ENCODE results near the gene PADI6.

Gene PADI6

GRCh38 chr1:17377325-17377953, 5.4 kb downstream of the PADI6 start:
- peak; percentile 93 for DNase-seq
- Histone ChIP-seq H3K27me3 (ENCODE audit: insufficient read depth, low read length, poor library complexity) (no peaks in the 10 kb centered on the region), H4K8ac (ENCODE audit: low read depth, low read length) (no peak overlapping the region), H4K5ac (ENCODE audit: low read length) (no peak overlapping the region), H3K4ac (ENCODE audit: low read depth, low read length) (no peak overlapping the region), H2AK5ac (ENCODE audit: low read length) (no peak overlapping the region), H3K4me2 (ENCODE audit: low read length) (no peak overlapping the region), H3K56ac (ENCODE audit: low read length) (no peak overlapping the region), H2BK5ac (ENCODE audit: low read length) (no peak overlapping the region), H3K23ac (ENCODE audit: low read length) (no peak overlapping the region), H3K4me3 (ENCODE audit: low read length) (no peak overlapping the region), H2BK120ac (ENCODE audit: low read depth, low read length) (no peak overlapping the region), H3K27ac (ENCODE audit: low read depth, low read length) (no peak overlapping the region), H3K4me1 (ENCODE audit: control insufficient read depth, low read depth, low read length) (peaks cover 8% of the 10 kb centered on the region), H3K79me1 (ENCODE audit: low read length) (no peaks in the 10 kb centered on the region), H3K79me2 (ENCODE audit: control insufficient read depth, insufficient read depth, low read length) (no peaks in the 10 kb centered on the region), H2BK15ac (replicated peaks; ENCODE audit: low read depth) (no peak overlapping the region), H3K18ac (ENCODE audit: low read length) (no peak overlapping the region), H3K9ac (ENCODE audit: low read length) (no peak overlapping the region), H3K36me3 (ENCODE audit: control insufficient read depth, insufficient read depth, low read length) (no peaks in the 10 kb centered on the region)
- no CpG with 5 or more reads among the region's 16 CpGs for WGBS (ENCODE audit: extremely low coverage, insufficient coverage, low lambda C conversion rate)

- H3K79me1 ChIP-seq (ENCODE audit: low read length): no peaks in the 10 kb centered on the region
- no CpG with 5 or more reads among the region's 2 CpGs for WGBS (ENCODE audit: extremely low coverage, insufficient coverage, low lambda C conversion rate)
- peak overlapping the region; percentile 24 for H3K23ac ChIP-seq (ENCODE audit: low read length)
- H3K4me1 ChIP-seq (ENCODE audit: control insufficient read depth, low read depth, low read length): peaks cover 8% of the 10 kb centered on the region
- H3K4me2 ChIP-seq (ENCODE audit: low read length): no peak overlapping the region
- no peaks in the 10 kb centered on the region for H3K36me3 ChIP-seq (ENCODE audit: control insufficient read depth, insufficient read depth, low read length)
- H3K56ac ChIP-seq (ENCODE audit: low read length): no peak overlapping the region
- H2AK5ac ChIP-seq (ENCODE audit: low read length): no peak overlapping the region
- H4K5ac ChIP-seq (ENCODE audit: low read length): no peak overlapping the region
- no peak overlapping the region for H2BK15ac ChIP-seq (replicated peaks; ENCODE audit: low read depth)
- no peak overlapping the region for H4K8ac ChIP-seq (ENCODE audit: low read depth, low read length)
- DNase-seq: no peak
- H3K27ac ChIP-seq (ENCODE audit: low read depth, low read length): no peak overlapping the region
- H2BK120ac ChIP-seq (ENCODE audit: low read depth, low read length): no peak overlapping the region
- no peaks in the 10 kb centered on the region for H3K27me3 ChIP-seq (ENCODE audit: insufficient read depth, low read length, poor library complexity)
- H3K79me2 ChIP-seq (ENCODE audit: control insufficient read depth, insufficient read depth, low read length): no peaks in the 10 kb centered on the region
- no peak overlapping the region for H2BK5ac ChIP-seq (ENCODE audit: low read length)
- no peak overlapping the region for H3K18ac ChIP-seq (ENCODE audit: low read length)
- H3K4ac ChIP-seq (ENCODE audit: low read depth, low read length): no peak overlapping the region
- H3K9ac ChIP-seq (ENCODE audit: low read length): no peak overlapping the region
- no peak overlapping the region for H3K4me3 ChIP-seq (ENCODE audit: low read length)
These were observed 9.2 kb downstream of the PADI6 start for GRCh38 chr1:17381161-17381560.

GRCh38 chr1:17392199-17392740, 20.3 kb downstream of the PADI6 start:
- no peaks in the 10 kb centered on the region for H3K79me1 ChIP-seq (ENCODE audit: low read length)
- no peaks in the 10 kb centered on the region for H3K27me3 ChIP-seq (ENCODE audit: insufficient read depth, low read length, poor library complexity)
- H3K56ac ChIP-seq (ENCODE audit: low read length): no peak overlapping the region
- H2BK5ac ChIP-seq (ENCODE audit: low read length): no peak overlapping the region
- no peak overlapping the region for H3K4me3 ChIP-seq (ENCODE audit: low read length)
- no peak overlapping the region for H3K27ac ChIP-seq (ENCODE audit: low read depth, low read length)
- no peak overlapping the region for H2BK120ac ChIP-seq (ENCODE audit: low read depth, low read length)
- H3K23ac ChIP-seq (ENCODE audit: low read length): no peak overlapping the region
- DNase-seq: no peak
- H2BK15ac ChIP-seq (replicated peaks; ENCODE audit: low read depth): no peak overlapping the region
- no peaks in the 10 kb centered on the region for H3K36me3 ChIP-seq (ENCODE audit: control insufficient read depth, insufficient read depth, low read length)
- no peak overlapping the region for H3K4me2 ChIP-seq (ENCODE audit: low read length)
- WGBS (ENCODE audit: extremely low coverage, insufficient coverage, low lambda C conversion rate): no CpG with 5 or more reads among the region's 10 CpGs
- H4K5ac ChIP-seq (ENCODE audit: low read length): no peak overlapping the region
- H4K8ac ChIP-seq (ENCODE audit: low read depth, low read length): no peak overlapping the region
- H3K4ac ChIP-seq (ENCODE audit: low read depth, low read length): no peak overlapping the region
- H2AK5ac ChIP-seq (ENCODE audit: low read length): no peak overlapping the region
- no peak overlapping the region for H3K9ac ChIP-seq (ENCODE audit: low read length)
- H3K18ac ChIP-seq (ENCODE audit: low read length): no peak overlapping the region
- H3K79me2 ChIP-seq (ENCODE audit: control insufficient read depth, insufficient read depth, low read length): no peaks in the 10 kb centered on the region
- peaks cover 2% of the 10 kb centered on the region for H3K4me1 ChIP-seq (ENCODE audit: control insufficient read depth, low read depth, low read length)

- Histone ChIP-seq H3K4me2 (ENCODE audit: low read length) (no peak overlapping the region), H2AK5ac (ENCODE audit: low read length) (no peak overlapping the region), H4K5ac (ENCODE audit: low read length) (no peak overlapping the region), H2BK120ac (ENCODE audit: low read depth, low read length) (no peak overlapping the region), H3K36me3 (ENCODE audit: control insufficient read depth, insufficient read depth, low read length) (no peaks in the 10 kb centered on the region), H3K18ac (ENCODE audit: low read length) (no peak overlapping the region), H3K56ac (ENCODE audit: low read length) (no peak overlapping the region), H2BK15ac (replicated peaks; ENCODE audit: low read depth) (no peak overlapping the region), H3K27ac (ENCODE audit: low read depth, low read length) (no peak overlapping the region), H3K4me1 (ENCODE audit: control insufficient read depth, low read depth, low read length) (peaks cover 2% of the 10 kb centered on the region), H2BK5ac (ENCODE audit: low read length) (no peak overlapping the region), H3K4me3 (ENCODE audit: low read length) (no peak overlapping the region), H3K79me2 (ENCODE audit: control insufficient read depth, insufficient read depth, low read length) (no peaks in the 10 kb centered on the region), H3K9ac (ENCODE audit: low read length) (no peak overlapping the region), H3K27me3 (ENCODE audit: insufficient read depth, low read length, poor library complexity) (no peaks in the 10 kb centered on the region), H3K23ac (ENCODE audit: low read length) (no peak overlapping the region), H3K79me1 (ENCODE audit: low read length) (no peaks in the 10 kb centered on the region), H4K8ac (ENCODE audit: low read depth, low read length) (no peak overlapping the region), H3K4ac (ENCODE audit: low read depth, low read length) (no peak overlapping the region)
- no peak for DNase-seq
- no CpG with 5 or more reads among the region's 8 CpGs for WGBS (ENCODE audit: extremely low coverage, insufficient coverage, low lambda C conversion rate)
These were observed 21.2 kb downstream of the PADI6 start for GRCh38 chr1:17393230-17393629.

- Histone ChIP-seq H3K4me3 (ENCODE audit: low read length) (no peak overlapping the region), H3K27ac (ENCODE audit: low read depth, low read length) (no peak overlapping the region), H3K18ac (ENCODE audit: low read length) (no peak overlapping the region), H3K4me2 (ENCODE audit: low read length) (no peak overlapping the region), H2BK15ac (replicated peaks; ENCODE audit: low read depth) (no peak overlapping the region), H4K8ac (ENCODE audit: low read depth, low read length) (no peak overlapping the region), H3K4ac (ENCODE audit: low read depth, low read length) (no peak overlapping the region), H3K79me2 (ENCODE audit: control insufficient read depth, insufficient read depth, low read length) (no peaks in the 10 kb centered on the region), H3K27me3 (ENCODE audit: insufficient read depth, low read length, poor library complexity) (no peaks in the 10 kb centered on the region), H2BK120ac (ENCODE audit: low read depth, low read length) (no peak overlapping the region), H2BK5ac (ENCODE audit: low read length) (no peak overlapping the region), H3K9ac (ENCODE audit: low read length) (no peak overlapping the region), H3K79me1 (ENCODE audit: low read length) (no peaks in the 10 kb centered on the region), H2AK5ac (ENCODE audit: low read length) (no peak overlapping the region), H3K4me1 (ENCODE audit: control insufficient read depth, low read depth, low read length) (no peaks in the 10 kb centered on the region), H3K36me3 (ENCODE audit: control insufficient read depth, insufficient read depth, low read length) (no peaks in the 10 kb centered on the region), H3K56ac (ENCODE audit: low read length) (no peak overlapping the region), H3K23ac (ENCODE audit: low read length) (no peak overlapping the region), H4K5ac (ENCODE audit: low read length) (no peak overlapping the region)
- no peak for DNase-seq
- no CpG with 5 or more reads among the region's 7 CpGs for WGBS (ENCODE audit: extremely low coverage, insufficient coverage, low lambda C conversion rate)
These were observed 26.1 kb downstream of the PADI6 start for GRCh38 chr1:17397910-17398695.

Measured in mesendoderm (in vitro differentiated cells).